ENCODE results near the gene MOGAT1. TPM values are rescaled to one million over a fixed set of nuclear protein-coding genes. Genes with fewer than 3 reads are reported as not detected.
A peak's percentile ranks its signal among the peaks of the same experiment; 100 is the strongest.
"Not testable (repeated sequence)": the region's sequence is repeated elsewhere in the genome, so short reads cannot be mapped to it uniquely, and the experiment has no call there.

The MOGAT1 gene
- polyA plus RNA-seq, 2 of the 4 experiments (the other 2 are of a cell fraction) = not detected

GRCh38 chr2:222690564-222691200 is 19.2 kb downstream of the MOGAT1 start:
- 9% methylated on average over 10 of the region's 10 CpGs for WGBS (ENCODE audit: missing lambda C conversion rate)
- H3K4me2 ChIP-seq = peak overlapping the region; percentile 66
- H3K4me1 ChIP-seq = no peaks in the 10 kb centered on the region
- peak overlapping the region; percentile 27; the same call in 1 of the 3 replicates for H3K4me3 ChIP-seq
- POLR2A ChIA-PET = no interaction called here
- FAIRE-seq = no peak
- TF ChIP-seq REST (IDR thresholded peaks at IDR 0.05) (no peak), MAX (IDR thresholded peaks at IDR 0.05) (0 out of 2 replicates have a peak, but pooled peaks have one; percentile 18), SMC3 (IDR thresholded peaks at IDR 0.05) (peak; percentile 94), CEBPB (IDR thresholded peaks at IDR 0.05) (no peak), JUN (IDR thresholded peaks at IDR 0.05) (no peak), SREBF2 (IDR thresholded peaks at IDR 0.05) (no peak), TP53 (CRISPR knock-in tag; IDR thresholded peaks at IDR 0.05) (no peak), HEYL (CRISPR knock-in tag; IDR thresholded peaks at IDR 0.05) (no peak), RARB (CRISPR knock-in tag; IDR thresholded peaks at IDR 0.05) (no peak), RAD21 (conservative IDR thresholded peaks at IDR 0.05 in 1 of 2, IDR thresholded peaks at IDR 0.05 in 1 of 2) (peak; percentile 87 to 88), FOSL2 (IDR thresholded peaks at IDR 0.05) (no peak), FOSL2 (CRISPR knock-in tag; IDR thresholded peaks at IDR 0.05) (no peak), HDAC2 (IDR thresholded peaks at IDR 0.05) (no peak)
- TF ChIP-seq, protein P1, sequence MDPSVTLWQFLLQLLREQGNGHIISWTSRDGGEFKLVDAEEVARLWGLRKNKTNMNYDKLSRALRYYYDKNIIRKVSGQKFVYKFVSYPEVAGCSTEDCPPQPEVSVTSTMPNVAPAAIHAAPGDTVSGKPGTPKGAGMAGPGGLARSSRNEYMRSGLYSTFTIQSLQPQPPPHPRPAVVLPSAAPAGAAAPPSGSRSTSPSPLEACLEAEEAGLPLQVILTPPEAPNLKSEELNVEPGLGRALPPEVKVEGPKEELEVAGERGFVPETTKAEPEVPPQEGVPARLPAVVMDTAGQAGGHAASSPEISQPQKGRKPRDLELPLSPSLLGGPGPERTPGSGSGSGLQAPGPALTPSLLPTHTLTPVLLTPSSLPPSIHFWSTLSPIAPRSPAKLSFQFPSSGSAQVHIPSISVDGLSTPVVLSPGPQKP (IDR thresholded peaks at IDR 0.05; ENCODE audit: low read depth, low read length) = no peak
- TF ChIP-seq, protein P2, sequence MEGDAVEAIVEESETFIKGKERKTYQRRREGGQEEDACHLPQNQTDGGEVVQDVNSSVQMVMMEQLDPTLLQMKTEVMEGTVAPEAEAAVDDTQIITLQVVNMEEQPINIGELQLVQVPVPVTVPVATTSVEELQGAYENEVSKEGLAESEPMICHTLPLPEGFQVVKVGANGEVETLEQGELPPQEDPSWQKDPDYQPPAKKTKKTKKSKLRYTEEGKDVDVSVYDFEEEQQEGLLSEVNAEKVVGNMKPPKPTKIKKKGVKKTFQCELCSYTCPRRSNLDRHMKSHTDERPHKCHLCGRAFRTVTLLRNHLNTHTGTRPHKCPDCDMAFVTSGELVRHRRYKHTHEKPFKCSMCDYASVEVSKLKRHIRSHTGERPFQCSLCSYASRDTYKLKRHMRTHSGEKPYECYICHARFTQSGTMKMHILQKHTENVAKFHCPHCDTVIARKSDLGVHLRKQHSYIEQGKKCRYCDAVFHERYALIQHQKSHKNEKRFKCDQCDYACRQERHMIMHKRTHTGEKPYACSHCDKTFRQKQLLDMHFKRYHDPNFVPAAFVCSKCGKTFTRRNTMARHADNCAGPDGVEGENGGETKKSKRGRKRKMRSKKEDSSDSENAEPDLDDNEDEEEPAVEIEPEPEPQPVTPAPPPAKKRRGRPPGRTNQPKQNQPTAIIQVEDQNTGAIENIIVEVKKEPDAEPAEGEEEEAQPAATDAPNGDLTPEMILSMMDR (IDR thresholded peaks at IDR 0.05) = peak; percentile 100
- H3K27ac ChIP-seq = peak overlapping the region; percentile 33 to 54; a peak in 1 of 6 replicates
- peak; percentile 85 to 96 for ATAC-seq
- peak; percentile 83 to 87 for DNase-seq (ENCODE audit: low read depth in 1 of 2, low spot score in 1 of 2)
- H3K9me3 ChIP-seq = 0 out of 3 replicates have a peak, but pooled peaks cover 2% of the 10 kb centered on the region
- CTCF ChIA-PET = interaction anchor here (0.7 to 3.3 kb wide), 55 partner anchors 9 to 651 kb away, joined by 3 to 47 read pairs (median 4); partner anchors contain the start of gene MOGAT1

GRCh38 chr2:222693413-222693812 is 22.0 kb downstream of the MOGAT1 start:
- H3K27ac ChIP-seq; POLR2A ChIA-PET; H3K4me3 ChIP-seq; H3K4me1 ChIP-seq; FAIRE-seq; H3K9me3 ChIP-seq; ATAC-seq; DNase-seq (ENCODE audit: low read depth in 1 of 2, low spot score in 1 of 2); H3K4me2 ChIP-seq: not testable (repeated sequence)
- WGBS (ENCODE audit: missing lambda C conversion rate) = 44% methylated on average over 5 of the region's 5 CpGs
- CTCF ChIA-PET = interaction anchor here (0.6 to 1.7 kb wide), 6 partner anchors 10 to 1106 kb away, joined by 3 to 7 read pairs (median 4); no protein-coding TSS in a partner anchor

GRCh38 chr2:222693837-222694236 is 22.4 kb downstream of the MOGAT1 start:
- no peak overlapping the region for H3K4me3 ChIP-seq
- TF ChIP-seq, protein P2 (IDR thresholded peaks at IDR 0.05) = peak; percentile 59
- TF ChIP-seq RAD21 (conservative IDR thresholded peaks at IDR 0.05 in 1 of 2, IDR thresholded peaks at IDR 0.05 in 1 of 2) (peak; percentile 64 to 65), SMC3 (IDR thresholded peaks at IDR 0.05) (peak; percentile 47), MYC (IDR thresholded peaks at IDR 0.05; ENCODE audit: borderline replicate concordance, low read length) (no peak), KDM1A (IDR thresholded peaks at IDR 0.05; ENCODE audit: low read depth) (no peak)
- DNase-seq (ENCODE audit: low read depth in 1 of 2, low spot score in 1 of 2) = peak; percentile 36 to 49
- no peak for FAIRE-seq
- ChIA-PET POLR2A (no interaction called here), CTCF (interaction anchor here (0.6 to 1.8 kb wide), 9 partner anchors 10 to 1106 kb away, joined by 3 to 13 read pairs (median 3); no protein-coding TSS in a partner anchor)
- H3K9me3 ChIP-seq = 0 out of 3 replicates have a peak, but pooled peaks cover 2% of the 10 kb centered on the region
- 5% methylated on average over 1 of the region's 1 CpG for WGBS (ENCODE audit: missing lambda C conversion rate)
- ATAC-seq = peak; percentile 82
- H3K4me1 ChIP-seq = no peaks in the 10 kb centered on the region
- H3K4me2 ChIP-seq = no peak overlapping the region
- no peak overlapping the region for H3K27ac ChIP-seq
